Measurements from ENCODE around the gene ATG10. TPM values are rescaled to one million over a fixed set of nuclear protein-coding genes. Genes with fewer than 3 reads are reported as not detected.

The ATG10 gene
- total and polyA plus RNA-seq, 2 of the 8 experiments (the other 6 are each of a cell fraction or from before 2014, with no cell fraction given), result 3.7 to 8.8 TPM

DNA sequence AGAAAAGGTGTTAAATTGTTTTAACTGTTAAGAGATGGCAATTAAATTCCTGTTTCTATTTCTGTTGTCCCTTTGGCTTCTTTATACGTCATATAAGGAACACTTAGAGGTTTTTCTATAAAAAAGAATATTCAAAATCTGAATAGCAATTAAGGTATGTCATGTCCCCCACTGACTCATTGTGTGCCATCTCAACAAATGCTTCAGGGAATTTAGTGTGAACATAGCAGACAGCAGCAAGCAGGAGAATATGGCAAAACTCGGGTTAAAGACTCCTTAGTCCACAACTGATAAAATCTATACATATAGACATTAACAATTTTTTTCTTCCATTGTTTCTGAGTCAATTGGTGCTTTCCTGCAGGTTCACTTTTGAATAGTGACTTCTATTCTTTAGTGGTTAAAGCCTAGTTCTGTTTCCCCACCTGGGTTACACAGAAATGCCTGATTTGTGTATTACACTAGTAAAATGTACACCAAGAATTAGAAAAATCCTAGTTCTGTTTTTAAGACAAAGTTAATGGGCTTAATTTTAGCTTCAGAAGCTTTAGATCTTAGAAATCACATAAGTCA lies 324.2 kb downstream of the ATG10 start:
- ChIA-PET CTCF (ENCODE audit: partially characterized antibody) (interaction anchor here (0.9 to 1.9 kb wide), 3 partner anchors 37 to 48 kb away, joined by 3 to 6 read pairs (median 6); no protein-coding TSS in a partner anchor), POLR2A (ENCODE audit: partially characterized antibody) (interaction anchor here (2.5 to 7.6 kb wide), 4 partner anchors 11 to 26 kb away, joined by 9 to 120 read pairs (median 32); partner anchors contain the start of gene RPS23)
- no peak overlapping the region for H3K4me2 ChIP-seq (ENCODE audit: insufficient read depth in 1 of 2, low read depth in 2 of 2, low read length in 2 of 2)
- H3K23me2 ChIP-seq (ENCODE audit: low read depth, low read length), result 0 out of 2 replicates have a peak, but pooled peaks cover 2% of the 10 kb centered on the region
- no peak overlapping the region for H2AFZ ChIP-seq (ENCODE audit: low read length)
- no peak overlapping the region for H3K14ac ChIP-seq (ENCODE audit: insufficient read length)
- H3K36me3 ChIP-seq (ENCODE audit: control insufficient read depth in 2 of 4, insufficient read depth in 4 of 4, low read length in 3 of 4), result no peaks in the 10 kb centered on the region
- H3K79me2 ChIP-seq (ENCODE audit: control insufficient read depth in 1 of 2, insufficient read depth in 2 of 2, low read length in 2 of 2), result no peaks in the 10 kb centered on the region
- H2BK20ac ChIP-seq (ENCODE audit: low read length), result no peak overlapping the region
- FAIRE-seq (no peak), DNase-seq (ENCODE audit: low read depth in 1 of 2, low spot score in 2 of 2) (no peak)
- H3K9me3 ChIP-seq (ENCODE audit: insufficient read depth in 2 of 2, low read depth in 1 of 2, low read length in 1 of 2), result no peaks in the 10 kb centered on the region
- H2BK15ac ChIP-seq (ENCODE audit: low read length), result no peak overlapping the region
- no peak overlapping the region for H3K4ac ChIP-seq (replicated peaks; ENCODE audit: insufficient read length, low read depth, low read length)
- H2BK12ac ChIP-seq (ENCODE audit: low read depth, low read length), result no peak overlapping the region
- H3K9ac ChIP-seq (replicated peaks in 1 of 4; ENCODE audit: extremely low read depth in 1 of 4, low read depth in 3 of 4, low read length in 3 of 4), result no peak overlapping the region
- H2AK5ac ChIP-seq (ENCODE audit: low read depth, low read length), result no peak overlapping the region
- no peaks in the 10 kb centered on the region for H4K20me1 ChIP-seq (replicated peaks in 1 of 2; ENCODE audit: control insufficient read depth in 1 of 2, insufficient read depth in 2 of 2, low read length in 2 of 2)
- no peak overlapping the region for H3K23ac ChIP-seq (ENCODE audit: insufficient read length)
- H3K4me3 ChIP-seq (ENCODE audit: extremely low read depth in 1 of 4, insufficient read depth in 2 of 4, low read depth in 3 of 4, low read length in 4 of 4), result no peak overlapping the region
- H4K8ac ChIP-seq (ENCODE audit: extremely low read depth, insufficient read depth, low read length), result no peak overlapping the region
- H3K27me3 ChIP-seq (replicated peaks in 1 of 4; ENCODE audit: control insufficient read depth in 3 of 4, extremely low read depth in 1 of 4, insufficient read depth in 3 of 4, low read length in 3 of 4), result peaks cover 0 to 1% (median 0%) of the 10 kb centered on the region in 4 experiments; a peak in 3 of 7 replicates
- no peak overlapping the region for H4K91ac ChIP-seq (replicated peaks; ENCODE audit: insufficient read length, low read length)
- H3K56ac ChIP-seq (replicated peaks; ENCODE audit: insufficient read length, low read depth, low read length), result no peak overlapping the region
- H3K79me1 ChIP-seq (ENCODE audit: low read depth, low read length), result no peaks in the 10 kb centered on the region
- no peak overlapping the region for H2BK120ac ChIP-seq (replicated peaks; ENCODE audit: low read depth, low read length)
- no peak overlapping the region for H4K5ac ChIP-seq (ENCODE audit: insufficient read length, low read depth, low read length)
- WGBS, 2 experiments (ENCODE audit: extremely low coverage in 1 of 2, insufficient coverage in 1 of 2, insufficient read length in 1 of 2, insufficient replicate concordance in 2 of 2, low coverage in 1 of 2, low lambda C conversion rate in 2 of 2, missing lambda C conversion rate in 1 of 2), result 66% methylated on average over 2 of the region's 2 CpGs; no CpG with 5 or more reads in 1 of the 2 experiments
- no peak overlapping the region for H3K27ac ChIP-seq (ENCODE audit: low read depth, low read length)
- H3K4me1 ChIP-seq (replicated peaks in 1 of 4; ENCODE audit: control insufficient read depth in 3 of 4, insufficient read depth in 4 of 4, low read length in 3 of 4), result peaks cover 5 to 15% (median 9%) of the 10 kb centered on the region in 4 experiments; a peak in 6 of 7 replicates
- no peak for TF ChIP-seq POLR2A (IDR thresholded peaks at IDR 0.05; ENCODE audit: control extremely low read depth in 1 of 2, low read depth in 2 of 2, low read length in 2 of 2)
- no peak for TF ChIP-seq RXRA (IDR thresholded peaks at IDR 0.05; ENCODE audit: insufficient read depth, low read depth, low read length)
- TF ChIP-seq KDM1A (IDR thresholded peaks at IDR 0.05; ENCODE audit: borderline replicate concordance, low read length), result no peak
- TF ChIP-seq CBX8 (IDR thresholded peaks at IDR 0.05; ENCODE audit: borderline replicate concordance, low read depth, low read length), result no peak
- no peak for TF ChIP-seq GTF2F1 (IDR thresholded peaks at IDR 0.05; ENCODE audit: borderline replicate concordance, low read depth, low read length)
- TF ChIP-seq CEBPB (IDR thresholded peaks at IDR 0.05; ENCODE audit: low read depth, low read length), result no peak
- no peak for TF ChIP-seq HDAC2 (IDR thresholded peaks at IDR 0.05; ENCODE audit: borderline replicate concordance in 1 of 2, low read depth in 2 of 2, low read length in 2 of 2)
- no peak for TF ChIP-seq CREB1 (IDR thresholded peaks at IDR 0.05)
- TF ChIP-seq CTBP2 (IDR thresholded peaks at IDR 0.05; ENCODE audit: borderline replicate concordance, insufficient read depth, insufficient read length, low read length), result no peak
- no peak for TF ChIP-seq TCF12 (IDR thresholded peaks at IDR 0.05; ENCODE audit: low read depth, low read length)
- TF ChIP-seq BRCA1 (IDR thresholded peaks at IDR 0.05; ENCODE audit: low read depth, low read length), result no peak
- no peak for TF ChIP-seq JUND (IDR thresholded peaks at IDR 0.05; ENCODE audit: low read length)
- TF ChIP-seq HDAC6 (IDR thresholded peaks at IDR 0.05; ENCODE audit: low read depth, low read length), result no peak
- TF ChIP-seq KDM4A (IDR thresholded peaks at IDR 0.05; ENCODE audit: low read depth, low read length, severe bottlenecking), result no peak
- H2BK5ac ChIP-seq (ENCODE audit: low read depth, low read length), result no peak overlapping the region
- no peak overlapping the region for H3K18ac ChIP-seq (ENCODE audit: extremely low read depth, low read length)

Data from H1 (cell line).